CD1c-positive myeloid dendritic cell (primary cell): ENCODE results near the gene RBP2.

Experiments
- DNase-seq: peaks from one replicate; pipeline ENCODE4 v3.0.0-alpha.2; 2016; ENCODE audit errors: extremely low spot score

RBP2 gene

DNA sequence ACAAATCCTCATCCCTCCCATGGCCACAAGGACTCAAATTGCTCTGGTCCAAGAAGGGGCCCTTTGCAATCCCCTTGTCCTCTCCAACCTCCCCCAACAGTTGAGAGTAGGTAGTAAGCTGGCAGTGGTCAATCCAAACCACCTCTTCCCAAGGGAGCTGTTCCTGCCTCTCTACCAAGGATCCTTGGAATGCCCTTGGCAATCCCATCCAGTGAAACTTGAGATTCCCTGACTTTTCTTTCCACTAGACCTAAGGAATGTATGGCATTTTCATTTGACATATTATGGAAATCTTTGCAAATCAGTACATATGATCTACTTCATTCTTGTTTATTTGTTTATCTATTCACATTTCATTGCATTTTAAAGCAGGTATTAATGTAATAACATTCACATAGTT lies 4.8 kb upstream of the RBP2 start:
- DNase-seq = no peak

DNA sequence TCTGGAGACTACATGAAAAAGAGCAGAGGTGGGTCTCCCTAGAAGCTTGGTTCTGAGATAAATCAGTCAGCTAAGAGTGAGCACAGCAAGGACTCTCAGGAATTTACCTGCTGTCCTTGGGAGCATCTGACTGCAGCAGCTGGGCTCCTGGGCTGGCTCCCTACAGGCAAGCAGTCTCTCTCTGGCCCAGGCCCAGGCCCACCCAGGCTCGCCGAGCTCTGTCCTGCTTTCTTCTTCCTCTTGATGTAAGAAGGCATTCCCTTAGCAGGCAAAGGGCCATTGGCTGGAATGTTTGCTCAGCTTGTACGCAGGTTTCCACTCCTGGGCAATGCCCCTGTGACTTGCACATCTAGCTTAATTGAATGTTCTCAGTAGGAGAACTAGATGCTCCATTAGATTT lies 4.3 kb upstream of the RBP2 start:
- DNase-seq = no peak

DNA sequence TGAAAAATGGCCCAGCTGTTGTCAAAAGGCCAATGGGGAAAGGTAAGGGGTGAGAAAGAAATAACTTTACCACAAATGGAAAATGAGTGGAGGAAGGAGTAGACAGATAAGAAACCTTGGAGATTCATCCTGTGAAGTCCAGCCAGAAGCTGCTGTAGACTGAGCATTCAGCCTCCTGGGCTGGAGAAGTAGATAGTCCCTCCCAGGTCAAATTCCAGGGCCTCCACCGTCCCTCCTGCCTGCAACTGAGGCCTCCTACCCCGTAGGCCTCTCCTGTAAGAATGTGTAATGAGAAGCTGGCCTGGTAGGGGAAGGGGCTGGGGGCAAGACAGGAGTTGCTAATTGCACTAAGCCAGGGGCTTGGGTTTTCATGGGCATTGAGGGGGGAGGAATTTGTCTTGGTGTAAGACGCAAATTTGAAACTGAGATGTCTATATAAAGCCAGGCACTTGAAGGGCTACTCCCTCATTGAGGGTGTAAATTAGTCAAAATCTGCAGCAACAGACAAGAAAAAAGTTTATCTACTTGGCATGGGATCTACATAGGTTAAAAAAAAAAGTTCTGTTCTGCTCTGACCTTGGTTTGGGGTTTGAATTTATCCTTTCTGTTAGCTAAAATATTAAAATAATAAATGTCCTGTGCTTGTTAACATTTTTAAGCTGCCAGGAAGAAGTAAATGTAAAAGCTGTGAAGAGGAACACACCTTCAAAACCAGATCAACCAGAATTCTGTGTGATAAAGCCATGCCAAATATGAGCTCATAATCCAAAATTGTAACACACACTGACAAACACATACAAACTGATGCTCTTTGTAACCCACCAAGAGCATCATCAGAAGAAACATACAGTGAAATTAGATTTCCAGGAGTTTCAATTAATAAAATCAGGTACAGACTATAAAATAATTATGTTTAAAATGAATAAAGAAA lies 1.7 kb upstream of the RBP2 start:
- DNase-seq = no peak

DNA sequence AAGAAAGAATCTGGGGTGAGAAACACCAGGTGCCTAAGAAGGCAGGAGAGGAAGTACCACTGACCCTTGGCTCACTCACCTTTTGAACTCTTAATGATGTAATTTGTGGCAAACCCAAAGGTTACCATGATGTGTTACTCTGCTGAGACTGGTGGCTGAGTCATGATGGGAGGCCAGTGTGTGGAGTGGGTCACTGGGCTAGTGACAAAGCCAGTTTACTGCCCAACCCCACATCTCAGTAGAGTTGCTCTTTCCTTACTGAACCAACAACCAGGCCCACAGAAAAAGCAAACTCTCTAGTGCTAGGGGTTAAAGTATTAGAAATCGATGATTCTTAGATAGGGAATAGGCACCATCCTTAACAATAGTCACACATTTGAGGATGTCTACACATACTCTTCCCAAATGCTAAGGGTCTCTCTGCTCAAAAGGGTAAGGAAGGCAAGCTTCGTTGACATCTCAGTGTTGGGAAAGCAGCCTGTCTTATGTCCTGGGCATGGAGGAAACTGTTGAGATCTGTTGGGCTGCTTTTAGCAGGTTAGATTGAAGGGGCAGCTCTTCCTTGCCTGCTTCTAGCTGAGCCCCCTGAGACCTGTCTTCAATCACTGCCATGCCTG lies 3.1 kb downstream of the RBP2 start:
- peak; percentile 2 for DNase-seq

DNA sequence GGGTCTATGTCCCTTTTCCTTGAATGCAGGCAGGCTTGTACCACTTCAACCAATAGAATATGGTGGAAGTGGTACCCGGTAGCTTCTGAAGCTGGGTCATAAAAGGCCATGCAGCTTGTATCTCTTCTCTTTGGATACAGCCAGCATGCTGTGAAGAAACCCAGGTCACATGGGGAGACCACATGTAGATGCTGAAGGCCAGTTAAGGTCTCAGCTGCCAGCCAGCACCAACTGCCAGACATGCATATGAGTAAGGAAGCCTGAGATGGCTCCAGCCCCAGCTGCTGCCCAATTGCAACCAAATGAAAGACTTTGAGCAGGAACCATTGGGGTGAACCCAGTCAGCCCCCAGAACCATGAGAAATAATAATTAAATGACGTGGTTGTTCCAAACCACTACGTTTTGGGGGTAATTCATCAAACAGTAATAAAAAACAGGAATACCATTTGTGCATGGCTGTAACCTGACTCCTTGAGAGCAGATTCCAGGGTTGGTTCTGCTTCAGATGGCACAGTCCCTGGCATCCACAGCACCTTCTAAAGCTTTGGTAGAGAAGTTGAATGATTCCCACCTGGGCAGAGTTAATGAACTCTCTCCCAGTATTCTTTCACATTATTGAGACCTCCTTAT lies 3.8 kb downstream of the RBP2 start:
- DNase-seq = no peak

DNA sequence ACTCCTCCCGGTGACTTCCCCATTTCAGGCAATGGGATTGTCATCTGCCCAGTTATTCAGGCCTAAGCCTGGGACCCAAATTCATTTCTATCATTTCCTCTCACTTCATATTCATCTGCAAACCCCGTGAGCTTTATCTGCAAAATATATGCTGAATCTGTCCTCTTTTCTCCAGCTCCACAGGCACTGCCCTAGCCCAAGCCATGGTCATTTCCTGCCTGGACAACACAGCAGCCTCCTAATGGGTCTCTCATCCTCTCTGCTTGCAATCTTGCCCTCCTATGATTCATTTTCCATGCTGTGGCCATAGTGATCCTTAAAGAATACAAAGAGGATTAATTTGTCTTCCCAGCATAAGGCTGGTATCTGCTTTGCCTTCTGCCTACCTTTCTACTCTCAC lies 6.1 kb downstream of the RBP2 start:
- no peak for DNase-seq

DNA sequence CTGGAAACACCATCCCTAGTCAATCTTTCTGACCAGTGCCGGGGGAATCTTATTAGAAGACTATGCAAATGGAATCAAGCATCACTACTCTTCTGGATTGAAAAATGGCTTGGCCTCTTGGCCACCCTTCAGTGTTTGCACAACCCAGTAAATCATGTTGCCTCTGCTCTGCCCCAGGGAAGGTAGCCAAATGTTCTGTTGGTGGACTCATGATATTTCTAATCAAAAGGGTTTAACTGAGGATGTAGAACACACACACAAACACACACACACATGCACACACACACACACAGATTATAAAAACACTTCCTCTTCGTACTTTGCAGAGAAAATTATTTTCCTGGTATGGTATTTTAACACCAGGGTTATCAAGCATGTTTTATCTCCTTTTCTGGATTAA lies 7.9 kb downstream of the RBP2 start:
- DNase-seq = no peak

DNA sequence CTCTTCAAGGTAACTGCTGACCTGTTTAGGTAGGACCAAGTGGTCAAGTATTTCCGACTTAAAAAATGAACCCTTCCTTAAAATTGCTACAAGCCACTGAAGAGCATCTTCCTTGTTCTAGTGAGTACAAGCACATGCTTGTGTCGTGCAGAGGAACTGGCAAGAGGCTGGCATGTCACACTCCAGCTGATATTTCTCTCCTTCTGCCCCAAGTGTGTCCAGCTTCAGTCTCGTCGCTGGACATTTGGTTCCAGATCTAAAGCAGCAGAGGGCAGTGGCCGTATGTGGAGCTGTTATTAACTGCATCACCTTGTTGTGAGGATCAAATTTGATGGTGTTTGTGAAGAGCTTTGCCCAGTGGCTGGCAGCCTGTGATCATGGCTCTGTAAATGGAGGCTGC lies 10.0 kb downstream of the RBP2 start:
- no peak for DNase-seq

DNA sequence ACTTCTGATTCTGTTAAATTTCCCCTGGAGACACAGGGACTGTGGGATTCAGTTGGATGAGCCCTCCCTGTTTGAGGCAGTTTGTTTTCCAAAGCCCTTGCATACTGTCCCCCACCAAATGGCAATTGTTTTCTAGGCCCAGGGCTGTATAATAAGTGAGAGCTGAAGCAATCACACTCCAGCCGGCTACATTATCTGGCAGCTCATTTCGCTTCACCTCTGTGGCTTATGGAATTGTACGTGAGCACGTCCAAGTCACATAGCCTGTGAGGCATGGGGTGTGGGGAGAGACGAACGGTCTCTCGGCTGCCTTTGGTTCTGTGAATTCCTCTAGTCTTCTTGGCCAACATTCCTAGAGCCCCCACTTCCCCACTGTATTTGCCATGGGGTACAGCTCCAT lies 10.7 kb downstream of the RBP2 start:
- DNase-seq = no peak

DNA sequence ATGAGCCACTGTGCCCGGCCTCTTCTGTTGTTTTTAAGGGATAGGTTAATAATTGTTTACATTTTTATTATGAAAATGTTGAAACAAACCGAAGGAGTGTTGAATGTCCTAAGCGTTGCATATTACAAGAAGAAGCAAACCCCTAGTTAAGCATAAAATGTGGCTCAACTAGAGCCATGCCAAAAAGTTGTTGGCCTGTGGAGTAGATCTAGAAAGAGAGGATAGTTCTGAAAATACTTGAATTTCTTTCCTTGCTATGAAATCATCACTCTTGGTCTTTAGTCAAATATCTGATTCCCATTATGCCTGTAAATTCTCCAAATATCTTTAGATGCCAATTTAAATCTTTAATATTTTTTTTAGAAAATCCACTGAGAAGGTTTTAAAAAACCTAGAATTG lies 12.8 kb downstream of the RBP2 start:
- no peak for DNase-seq

DNA sequence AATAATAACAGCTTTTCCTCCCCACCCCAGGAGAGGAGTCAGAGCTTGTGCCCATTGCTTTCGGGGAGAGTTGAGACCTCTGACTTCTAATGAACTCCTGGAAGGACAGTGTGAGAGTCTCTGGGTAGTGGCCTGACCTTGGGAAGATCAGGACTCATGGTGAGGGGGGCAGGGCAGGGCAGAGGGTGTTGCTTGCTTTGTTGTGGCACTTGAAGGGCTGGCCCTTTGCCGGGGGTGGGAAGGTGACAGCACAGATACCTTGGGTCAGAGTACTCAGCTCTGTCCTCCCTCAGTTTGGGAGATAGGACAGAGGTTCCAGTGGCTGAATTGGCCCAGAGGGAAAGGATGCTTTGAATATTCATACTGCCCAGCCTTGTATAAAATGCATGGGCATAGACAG lies 15.8 kb downstream of the RBP2 start:
- DNase-seq = no peak

DNA sequence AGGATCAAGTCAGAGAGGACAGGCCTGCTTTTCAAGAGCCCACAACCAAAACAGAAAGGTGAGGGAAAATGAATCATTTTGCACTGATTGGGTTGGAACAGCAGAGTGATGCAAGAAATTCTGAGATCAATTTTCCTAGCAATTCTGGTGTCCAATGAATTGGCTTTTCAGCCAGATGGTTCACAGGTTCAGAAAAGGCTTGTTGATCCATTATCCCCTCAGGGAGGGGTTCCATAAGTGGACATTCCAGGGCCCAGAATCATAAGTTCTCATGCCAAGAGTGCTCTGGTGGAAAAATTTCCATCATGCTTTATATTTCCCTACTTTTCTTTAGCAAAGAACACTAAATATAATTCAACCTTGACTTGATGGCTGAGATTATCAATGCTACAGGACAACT lies 16.2 kb downstream of the RBP2 start:
- no peak for DNase-seq

DNA sequence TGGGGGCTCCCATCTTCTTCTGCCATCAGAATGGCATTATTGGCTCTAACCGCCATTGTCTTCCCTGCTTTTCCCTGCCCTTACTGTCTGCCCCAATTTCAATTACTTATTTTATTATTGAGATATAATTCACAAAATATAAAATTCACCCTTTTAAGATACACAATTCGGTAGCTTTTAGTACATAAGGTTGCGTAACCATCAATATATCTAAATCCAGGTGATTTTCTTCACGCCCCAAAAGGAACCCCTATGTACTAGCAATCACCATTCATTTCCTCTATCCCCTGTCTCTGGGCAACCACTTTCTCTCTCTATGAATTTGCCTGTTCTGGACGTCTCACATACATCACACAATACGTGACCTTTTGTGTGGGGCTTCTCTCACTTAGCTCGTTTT lies 18.0 kb downstream of the RBP2 start:
- no peak for DNase-seq

DNA sequence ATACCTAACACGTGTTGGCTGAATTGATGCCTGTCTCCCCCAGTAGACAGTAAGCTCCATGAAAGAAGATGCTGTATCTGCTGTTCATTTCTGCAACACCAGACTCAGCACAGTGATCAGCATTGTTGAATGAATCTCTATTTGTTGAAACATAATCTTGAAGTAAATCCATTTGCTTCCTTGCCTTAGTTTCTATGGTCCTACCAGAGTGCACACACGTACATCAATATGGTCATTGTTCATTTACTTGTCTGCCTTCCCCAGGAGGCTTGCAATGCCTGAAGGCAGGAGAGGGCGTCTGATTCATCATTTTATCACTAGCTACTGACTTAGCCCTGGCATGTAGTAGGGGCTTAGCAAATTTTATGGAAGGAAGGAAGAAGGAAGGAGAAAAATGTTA lies 19.2 kb downstream of the RBP2 start:
- no peak for DNase-seq

DNA sequence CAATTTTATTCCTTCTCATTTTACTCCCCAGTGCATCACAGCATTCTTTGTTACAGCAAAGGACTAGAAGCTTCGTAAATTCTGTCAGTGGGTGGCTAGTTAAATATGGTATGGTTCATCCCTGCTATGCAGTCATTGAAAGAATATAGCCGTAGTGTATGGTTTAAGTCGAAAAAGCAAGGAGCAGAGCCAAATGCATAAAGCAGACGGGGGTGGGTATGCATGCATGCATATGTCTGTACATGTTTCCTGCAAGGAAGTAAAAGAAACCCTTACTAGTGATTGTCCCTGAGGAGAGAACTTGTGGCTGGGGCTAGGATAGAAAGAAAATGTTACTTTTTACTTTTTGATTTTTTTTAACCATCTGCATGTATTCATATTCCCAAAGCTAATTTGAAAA lies 19.9 kb downstream of the RBP2 start:
- DNase-seq = no peak

DNA sequence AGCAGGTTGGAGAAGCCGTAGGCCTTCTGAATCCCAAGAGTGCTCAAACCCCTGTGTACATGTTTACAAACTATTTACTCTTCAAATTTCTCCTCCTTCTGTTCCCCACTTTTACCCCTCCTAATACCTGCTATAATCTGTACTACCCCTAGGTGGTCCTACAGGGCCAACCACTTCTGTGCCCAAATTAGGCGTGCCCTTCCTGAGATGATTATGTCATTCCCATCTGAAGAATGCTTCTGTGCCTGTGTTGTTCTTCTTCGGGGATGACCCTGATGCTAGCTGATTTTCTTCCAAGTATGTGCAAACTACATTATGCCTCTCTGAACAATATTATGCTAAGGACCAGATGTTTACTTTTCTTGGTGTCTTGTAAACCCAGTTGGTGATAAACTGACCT lies 20.5 kb downstream of the RBP2 start:
- no peak for DNase-seq

DNA sequence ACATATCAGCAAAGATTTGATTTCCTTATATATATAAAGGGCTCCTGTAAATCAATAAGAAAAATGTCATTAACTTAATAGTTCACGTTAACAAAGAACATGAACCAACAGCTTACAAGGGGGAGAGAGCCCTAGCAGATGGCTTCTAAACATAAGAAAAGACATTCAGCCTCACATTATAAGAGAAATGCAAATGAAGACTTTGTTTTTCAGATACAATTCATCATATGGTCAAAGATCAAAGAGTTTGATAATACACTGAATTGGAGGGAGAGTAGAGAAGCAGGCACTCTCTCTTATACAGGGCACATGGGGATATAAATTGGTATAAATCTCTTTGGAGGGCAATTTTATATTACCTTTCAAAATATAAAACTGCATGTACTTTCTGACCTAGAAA lies 21.1 kb downstream of the RBP2 start:
- DNase-seq = no peak

DNA sequence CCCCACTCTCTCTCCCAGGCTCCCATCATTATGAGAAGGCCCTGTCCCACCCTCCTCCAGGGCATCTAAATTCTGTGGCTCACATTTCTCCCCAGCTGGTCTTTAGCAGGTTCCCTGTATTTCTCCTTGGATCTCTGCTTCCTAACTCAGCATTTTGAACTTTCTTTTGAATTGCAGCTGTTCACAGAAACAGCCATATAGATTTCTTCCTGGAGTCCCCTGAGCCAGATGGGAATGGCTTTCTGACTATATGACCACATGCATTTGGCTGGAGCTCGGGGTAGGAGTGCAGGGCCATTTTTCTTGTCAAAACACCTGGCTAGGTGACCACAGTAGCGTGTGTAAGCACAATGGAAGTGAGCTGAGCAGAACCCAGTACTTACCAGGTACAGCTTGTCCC lies 22.0 kb downstream of the RBP2 start:
- DNase-seq = no peak

DNA sequence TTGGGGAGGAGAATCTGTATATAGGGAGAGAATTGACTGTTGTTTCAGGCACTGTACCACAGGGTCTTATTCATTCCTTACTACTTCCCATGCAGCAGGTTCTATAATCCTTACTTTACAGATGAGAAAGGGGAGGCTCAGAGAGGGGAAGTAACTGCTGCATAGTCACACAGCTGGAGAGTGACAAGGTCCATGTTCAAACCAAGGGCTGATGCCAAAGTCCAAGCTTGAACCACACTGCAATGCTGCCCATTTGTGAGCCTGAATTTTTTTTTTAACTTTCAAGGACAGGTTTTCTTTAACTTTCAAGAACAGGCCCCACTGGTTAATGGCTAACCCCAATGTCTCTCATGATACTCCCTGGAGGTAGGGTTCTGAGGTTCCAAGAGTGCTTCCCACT lies 26.2 kb downstream of the RBP2 start:
- no peak for DNase-seq

DNA sequence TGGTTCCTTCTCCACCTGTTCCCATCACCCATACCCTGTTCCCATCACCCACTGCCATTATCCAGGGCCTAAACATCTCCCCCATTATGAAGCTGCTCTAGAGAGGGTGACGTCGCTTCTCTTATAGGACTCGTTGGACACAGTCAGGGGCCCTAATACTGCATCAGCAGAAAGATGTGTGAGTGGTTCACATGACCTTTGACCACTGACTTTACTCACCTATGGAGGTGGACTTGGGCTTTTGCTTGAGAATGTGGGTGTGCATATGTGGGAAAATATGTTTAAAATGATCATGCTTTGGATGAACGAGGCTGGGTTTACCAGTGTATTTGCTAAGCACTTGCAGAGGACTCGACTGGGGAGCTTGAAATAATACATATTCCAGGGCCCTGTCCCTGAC lies 26.8 kb downstream of the RBP2 start:
- DNase-seq = no peak

DNA sequence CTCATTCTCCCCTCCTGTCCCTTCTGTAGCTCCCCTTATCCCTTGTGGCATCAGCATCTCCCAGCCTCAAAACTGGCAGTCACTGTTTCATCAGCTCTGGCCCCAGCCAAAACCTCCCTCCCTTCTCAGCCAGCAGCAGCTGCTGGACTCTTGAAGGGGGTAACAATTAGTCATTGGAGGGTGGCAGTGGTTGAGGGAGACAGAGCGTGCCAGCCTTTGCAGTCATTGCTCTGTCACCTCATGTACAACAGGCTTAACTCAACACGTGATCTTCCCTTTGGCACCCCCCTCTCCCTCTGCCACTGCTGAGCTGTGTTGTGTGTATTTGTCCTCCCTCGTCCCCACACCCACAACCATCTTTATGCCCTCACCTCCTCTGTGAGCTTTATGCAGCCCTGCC lies 28.2 kb downstream of the RBP2 start:
- DNase-seq = no peak

DNA sequence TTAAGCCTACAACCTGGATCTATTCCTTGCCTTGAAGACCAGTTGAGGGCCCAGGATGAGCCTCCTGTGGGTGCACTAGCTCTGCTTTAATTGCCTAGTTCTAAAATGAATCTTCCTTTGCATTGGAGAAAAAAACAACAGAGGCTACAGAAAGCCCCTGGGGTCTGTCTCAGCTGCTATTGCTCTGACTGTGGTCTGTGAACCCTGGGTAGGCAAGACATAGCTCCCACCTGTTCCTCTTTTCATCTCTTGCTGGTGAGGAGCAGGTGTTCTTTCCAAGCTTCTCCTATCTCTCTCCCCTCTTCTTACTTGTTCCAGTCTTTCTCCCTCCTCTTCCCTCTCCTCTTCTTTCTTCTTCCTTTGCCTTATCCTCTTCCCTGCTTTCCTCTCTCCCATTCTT lies 28.8 kb downstream of the RBP2 start:
- no peak for DNase-seq

DNA sequence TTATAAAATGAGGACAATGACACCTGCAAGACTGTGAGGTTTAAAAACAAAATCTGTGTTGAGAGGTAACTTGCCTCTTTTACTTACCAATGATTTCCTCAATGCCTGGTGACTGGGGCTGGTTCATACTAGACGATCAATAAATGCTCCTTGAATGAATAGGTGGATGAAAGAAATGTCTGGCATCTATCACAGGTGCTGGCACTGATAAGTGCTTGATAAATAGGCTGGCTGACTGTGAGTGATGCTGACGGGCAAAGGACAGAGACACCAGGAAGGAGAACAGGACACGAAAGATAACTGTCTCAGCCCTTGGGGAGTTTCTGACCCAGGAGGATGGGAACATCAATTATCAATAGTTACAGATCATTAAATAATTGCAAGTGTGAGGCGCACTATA lies 31.9 kb downstream of the RBP2 start:
- no peak for DNase-seq
